H1 (cell line): Measurements from ENCODE around the gene ZRANB3. TPM values are rescaled to one million over a fixed set of nuclear protein-coding genes. Genes with fewer than 3 reads are reported as not detected.

Experiments used
- CTCF ChIA-PET: fragments of 300-600 bp; sonication (Branson Sonifier 250); formaldehyde crosslinking; loops from one replicate; lab custom pipeline; 2021; ENCODE audit not compliant: partially characterized antibody; lab: Charles Lee
- POLR2A ChIA-PET: fragments of 300-600 bp; sonication (Branson Sonifier 250); formaldehyde crosslinking; loops from one replicate; lab custom pipeline; 2021; ENCODE audit warnings: inconsistent platforms; ENCODE audit not compliant: partially characterized antibody; lab: Charles Lee
- DNase-seq, 2 experiments: peaks; one replicate each; pipeline versions ENCODE4 v3.0.0 to v3.0.0-alpha.2; 2010 to 2022; ENCODE audit warnings: low spot score in 2 of 2, low read depth in 1 of 2, mixed read lengths in 1 of 2
- FAIRE-seq: peaks from 2 replicates; lab custom pipeline; 2011; peaks lifted over from hg19 to GRCh38; lab: Jason Lieb, UNC
- H2AFZ ChIP-seq: 2 replicates; pipeline ENCODE4 v1.8.1; 2012; ENCODE audit warnings: low read length, inconsistent platforms
- H2AK5ac ChIP-seq: 2 replicates; pipeline ENCODE4 v1.6.1; 2013; ENCODE audit warnings: low read depth, low read length
- H2BK120ac ChIP-seq: replicated peaks from 2 replicates; pipeline ENCODE3; 2013; ENCODE audit warnings: low read depth, low read length, inconsistent platforms
- H2BK12ac ChIP-seq: 2 replicates; pipeline ENCODE4 v1.6.1; 2013; ENCODE audit warnings: low read depth, low read length
- H2BK15ac ChIP-seq: 2 replicates; pipeline ENCODE4 v1.6.1; 2013; ENCODE audit warnings: low read length
- H2BK20ac ChIP-seq: 2 replicates; pipeline ENCODE4 v1.6.1; 2013; ENCODE audit warnings: low read length
- H2BK5ac ChIP-seq: 2 replicates; pipeline ENCODE4 v1.6.1; 2013; ENCODE audit warnings: low read depth, low read length
- H3K14ac ChIP-seq: 2 replicates; pipeline ENCODE4 v1.6.1; 2013; ENCODE audit warnings: inconsistent platforms; ENCODE audit not compliant: insufficient read length
- H3K18ac ChIP-seq: 2 replicates; pipeline ENCODE4 v1.6.1; 2013; ENCODE audit warnings: low read length; ENCODE audit errors: extremely low read depth
- H3K23ac ChIP-seq: 2 replicates; pipeline ENCODE4 v1.6.1; 2013; ENCODE audit warnings: inconsistent platforms; ENCODE audit not compliant: insufficient read length
- H3K23me2 ChIP-seq: 2 replicates; pipeline ENCODE4 v1.6.1; 2013; ENCODE audit warnings: low read depth, low read length
- H3K27ac ChIP-seq: 2 replicates; pipeline ENCODE4 v1.6.1; 2011; ENCODE audit warnings: low read depth, low read length, inconsistent platforms
- H3K27me3 ChIP-seq, 4 experiments: replicated peaks in 1 of 4; 1 replicate in 1 of 4; 2 replicates in 3 of 4; pipeline versions ENCODE4 v1.6.1 to v1.8.1; 2011 to 2013; ENCODE audit warnings: low read length in 3 of 4, mild to moderate bottlenecking in 3 of 4, inconsistent platforms in 2 of 4, mixed read lengths in 2 of 4, moderate library complexity in 1 of 4; ENCODE audit not compliant: control insufficient read depth in 3 of 4, insufficient read depth in 3 of 4; ENCODE audit errors: extremely low read depth in 1 of 4
- H3K36me3 ChIP-seq, 4 experiments: 2 replicates each; pipeline versions ENCODE4 v1.6.1 to v1.8.1; 2011 to 2013; ENCODE audit warnings: mild to moderate bottlenecking in 4 of 4, low read length in 3 of 4, moderate library complexity in 2 of 4, control low read depth in 1 of 4, inconsistent platforms in 1 of 4; ENCODE audit not compliant: insufficient read depth in 4 of 4, control insufficient read depth in 2 of 4
- H3K4ac ChIP-seq: replicated peaks from 2 replicates; pipeline ENCODE3; 2013; ENCODE audit warnings: low read length, low read depth, mixed read lengths, inconsistent platforms; ENCODE audit not compliant: insufficient read length
- H3K4me1 ChIP-seq, 4 experiments: replicated peaks in 1 of 4; 1 replicate in 1 of 4; 2 replicates in 3 of 4; pipeline versions ENCODE4 v1.6.1 to v1.8.1; 2011 to 2013; ENCODE audit warnings: low read length in 3 of 4, inconsistent platforms in 2 of 4, mixed read lengths in 1 of 4; ENCODE audit not compliant: insufficient read depth in 4 of 4, control insufficient read depth in 3 of 4
- H3K4me2 ChIP-seq, 2 experiments: 2 replicates each; pipeline versions ENCODE4 v1.6.1 to v1.8.1; 2011 to 2013; ENCODE audit warnings: low read depth in 2 of 2, low read length in 2 of 2, control low read depth in 1 of 2, inconsistent platforms in 1 of 2, mild to moderate bottlenecking in 1 of 2; ENCODE audit not compliant: insufficient read depth in 1 of 2
- H3K4me3 ChIP-seq, 4 experiments: fragments of 200-600, 300-600 bp in 1 of 4; sonication (generic), shearing (Covaris generic), sonication (Bioruptor Twin) in 1 of 4; 2 replicates each; pipeline versions ENCODE4 v1.5.1 to v1.8.1; 2011 to 2016; ENCODE audit warnings: low read length in 4 of 4, low read depth in 3 of 4, control low read depth in 2 of 4, inconsistent platforms in 2 of 4, mild to moderate bottlenecking in 2 of 4, mixed read lengths in 1 of 4, moderate library complexity in 1 of 4; ENCODE audit not compliant: insufficient read depth in 2 of 4; ENCODE audit errors: extremely low read depth in 1 of 4
- H3K56ac ChIP-seq: replicated peaks from 2 replicates; pipeline ENCODE3; 2013; ENCODE audit warnings: low read depth, mild to moderate bottlenecking, mixed read lengths, low read length, inconsistent platforms; ENCODE audit not compliant: insufficient read length
- H3K79me1 ChIP-seq: 2 replicates; pipeline ENCODE4 v1.6.1; 2013; ENCODE audit warnings: low read depth, low read length, control low read depth
- H3K79me2 ChIP-seq, 2 experiments: 2 replicates each; pipeline versions ENCODE4 v1.6.1 to v1.8.1; 2012 to 2013; ENCODE audit warnings: low read length in 2 of 2, mild to moderate bottlenecking in 2 of 2, inconsistent platforms in 1 of 2; ENCODE audit not compliant: insufficient read depth in 2 of 2, control insufficient read depth in 1 of 2
- H3K9ac ChIP-seq, 4 experiments: replicated peaks in 1 of 4; 1 replicate in 1 of 4; 2 replicates in 3 of 4; pipeline versions ENCODE4 v1.6.1 to v1.8.1; 2011 to 2013; ENCODE audit warnings: low read depth in 3 of 4, low read length in 3 of 4, control low read depth in 2 of 4, mild to moderate bottlenecking in 2 of 4, moderate library complexity in 2 of 4, inconsistent platforms in 1 of 4; ENCODE audit errors: extremely low read depth in 1 of 4
- H3K9me3 ChIP-seq, 2 experiments: 2 replicates each; pipeline versions ENCODE4 v1.6.1 to v1.8.1; 2012 to 2013; ENCODE audit warnings: mild to moderate bottlenecking in 2 of 2, moderate library complexity in 2 of 2, control low read depth in 1 of 2, inconsistent platforms in 1 of 2, low read depth in 1 of 2, low read length in 1 of 2, mixed read lengths in 1 of 2; ENCODE audit not compliant: insufficient read depth in 2 of 2
- H4K20me1 ChIP-seq, 2 experiments: replicated peaks in 1 of 2; 2 replicates each; pipeline versions ENCODE3 to v1.8.1; 2011 to 2013; ENCODE audit warnings: inconsistent platforms in 2 of 2, low read length in 2 of 2, mild to moderate bottlenecking in 1 of 2; ENCODE audit not compliant: insufficient read depth in 2 of 2, control insufficient read depth in 1 of 2
- H4K5ac ChIP-seq: 2 replicates; pipeline ENCODE4 v1.6.1; 2013; ENCODE audit warnings: low read length, low read depth, mixed read lengths, inconsistent platforms; ENCODE audit not compliant: insufficient read length
- H4K8ac ChIP-seq: 2 replicates; pipeline ENCODE4 v1.8.0; 2013; ENCODE audit warnings: mild to moderate bottlenecking, moderate library complexity, low read length, inconsistent platforms; ENCODE audit not compliant: insufficient read depth; ENCODE audit errors: extremely low read depth
- H4K91ac ChIP-seq: replicated peaks from 2 replicates; pipeline ENCODE3; 2013; ENCODE audit warnings: low read length, mixed read lengths, inconsistent platforms; ENCODE audit not compliant: insufficient read length
- WGBS, 2 experiments: shearing (Covaris generic) in 1 of 2; methylation state at CpG; one replicate each; pipeline versions ENCODE4 v1.1.6 to v1.1.7; 2013 to 2015; ENCODE audit warnings: low lambda C conversion rate in 2 of 2, mixed read lengths in 2 of 2, inconsistent platforms in 1 of 2, low coverage in 1 of 2, missing lambda C conversion rate in 1 of 2; ENCODE audit not compliant: insufficient replicate concordance in 2 of 2, insufficient coverage in 1 of 2, insufficient read length in 1 of 2; ENCODE audit errors: extremely low coverage in 1 of 2, missing lambda C conversion rate in 1 of 2; 5-methylcytosine and 5-hydroxymethylcytosine counted together
- polyA plus RNA-seq, 7 experiments: library from polyadenylated mRNA; depleted of rRNA in 3 of 7; stranded (reverse) in 5 of 7; unstranded in 2 of 7; fragments of >200 nt in 5 of 7; fragments of 200-250 nt in 2 of 7; gene quantifications; 1 replicate in 5 of 7; 2 replicates in 1 of 7; 4 replicates in 1 of 7; pipeline versions ENCODE4 v1.2.1 to v1.2.3, GENCODE V29; 2011 to 2013; ENCODE audit warnings: missing spikeins in 2 of 7, mixed read lengths in 2 of 7
- total RNA-seq: library from RNA; stranded (reverse); fragmentation: NEBNext Ultra II Directional; extraction: Animal tissue kit (Norgen Biotek cat#: 25700); gene quantifications from 2 replicates; pipeline ENCODE4 v1.2.1, GENCODE V29; 2021

Gene ZRANB3
- total and polyA plus RNA-seq, 2 of the 8 experiments (the other 6 are each of a cell fraction or from before 2014, with no cell fraction given), result 4.5 to 19.3 TPM

DNA sequence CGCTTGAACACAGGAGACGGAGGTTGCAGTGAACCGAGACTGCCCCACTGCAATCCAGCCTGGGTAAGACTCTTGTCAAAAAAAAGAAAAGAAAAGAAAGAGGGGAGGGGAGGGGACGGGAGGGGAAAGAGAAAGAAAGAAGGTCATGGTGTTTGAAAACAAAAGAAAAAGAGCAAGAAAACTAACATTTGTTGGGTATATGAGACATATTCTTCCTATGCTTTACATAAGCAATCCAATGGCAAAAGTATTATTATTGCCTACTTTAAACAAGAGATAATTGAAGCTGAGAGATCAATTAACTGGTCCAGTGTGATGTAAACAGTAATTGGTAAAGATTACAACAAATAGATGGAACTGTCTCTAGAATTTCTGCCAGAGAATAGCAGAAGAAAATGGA, 157.3 kb downstream of the ZRANB3 start:
- ChIA-PET POLR2A (interaction anchor here (0.6 kb wide), 1 partner anchor 321 kb away, joined by 5 read pairs; no protein-coding TSS in a partner anchor), CTCF (no interaction called here)
- no peak overlapping the region for H3K27ac ChIP-seq
- no peak overlapping the region for H2BK120ac ChIP-seq
- H3K9me3 ChIP-seq, result 0 out of 4 replicates have a peak, but pooled peaks cover 0 to 5% of the 10 kb centered on the region in 2 experiments
- no peak overlapping the region for H3K4me3 ChIP-seq
- H3K4me2 ChIP-seq, result no peak overlapping the region
- H2AFZ ChIP-seq, result no peak overlapping the region
- H4K8ac ChIP-seq, result no peak overlapping the region
- H3K18ac ChIP-seq, result no peak overlapping the region
- no peaks in the 10 kb centered on the region for H3K4me1 ChIP-seq
- no peaks in the 10 kb centered on the region for H3K27me3 ChIP-seq
- H4K20me1 ChIP-seq, result no peaks in the 10 kb centered on the region
- H2BK12ac ChIP-seq, result no peak overlapping the region
- no peak overlapping the region for H2BK15ac ChIP-seq
- no peak overlapping the region for H2AK5ac ChIP-seq
- DNase-seq (no peak), FAIRE-seq (no peak)
- no peaks in the 10 kb centered on the region for H3K79me1 ChIP-seq
- H4K5ac ChIP-seq, result no peak overlapping the region
- H2BK5ac ChIP-seq, result no peak overlapping the region
- no peak overlapping the region for H2BK20ac ChIP-seq
- H3K23me2 ChIP-seq, result no peaks in the 10 kb centered on the region
- WGBS, 2 experiments, result 81% methylated on average over 3 of the region's 4 CpGs; no CpG with 5 or more reads in 1 of the 2 experiments
- no peaks in the 10 kb centered on the region for H3K36me3 ChIP-seq
- no peak overlapping the region for H3K56ac ChIP-seq
- H4K91ac ChIP-seq, result no peak overlapping the region
- H3K79me2 ChIP-seq, result no peaks in the 10 kb centered on the region
- no peak overlapping the region for H3K14ac ChIP-seq
- no peak overlapping the region for H3K4ac ChIP-seq
- no peak overlapping the region for H3K9ac ChIP-seq
- no peak overlapping the region for H3K23ac ChIP-seq
